ENCODE measurements around the gene ENPEP. TPM values are rescaled to one million over a fixed set of nuclear protein-coding genes. Genes with fewer than 3 reads are reported as not detected.
A peak's percentile ranks its signal among the peaks of the same experiment; 100 is the strongest.
"Not testable (repeated sequence)": the region's sequence is repeated elsewhere in the genome, so short reads cannot be mapped to it uniquely, and the experiment has no call there.

ENPEP gene, protein sequence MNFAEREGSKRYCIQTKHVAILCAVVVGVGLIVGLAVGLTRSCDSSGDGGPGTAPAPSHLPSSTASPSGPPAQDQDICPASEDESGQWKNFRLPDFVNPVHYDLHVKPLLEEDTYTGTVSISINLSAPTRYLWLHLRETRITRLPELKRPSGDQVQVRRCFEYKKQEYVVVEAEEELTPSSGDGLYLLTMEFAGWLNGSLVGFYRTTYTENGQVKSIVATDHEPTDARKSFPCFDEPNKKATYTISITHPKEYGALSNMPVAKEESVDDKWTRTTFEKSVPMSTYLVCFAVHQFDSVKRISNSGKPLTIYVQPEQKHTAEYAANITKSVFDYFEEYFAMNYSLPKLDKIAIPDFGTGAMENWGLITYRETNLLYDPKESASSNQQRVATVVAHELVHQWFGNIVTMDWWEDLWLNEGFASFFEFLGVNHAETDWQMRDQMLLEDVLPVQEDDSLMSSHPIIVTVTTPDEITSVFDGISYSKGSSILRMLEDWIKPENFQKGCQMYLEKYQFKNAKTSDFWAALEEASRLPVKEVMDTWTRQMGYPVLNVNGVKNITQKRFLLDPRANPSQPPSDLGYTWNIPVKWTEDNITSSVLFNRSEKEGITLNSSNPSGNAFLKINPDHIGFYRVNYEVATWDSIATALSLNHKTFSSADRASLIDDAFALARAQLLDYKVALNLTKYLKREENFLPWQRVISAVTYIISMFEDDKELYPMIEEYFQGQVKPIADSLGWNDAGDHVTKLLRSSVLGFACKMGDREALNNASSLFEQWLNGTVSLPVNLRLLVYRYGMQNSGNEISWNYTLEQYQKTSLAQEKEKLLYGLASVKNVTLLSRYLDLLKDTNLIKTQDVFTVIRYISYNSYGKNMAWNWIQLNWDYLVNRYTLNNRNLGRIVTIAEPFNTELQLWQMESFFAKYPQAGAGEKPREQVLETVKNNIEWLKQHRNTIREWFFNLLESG
- total RNA-seq = 1 to 10 TPM in 6 of 8 experiments, under 1 TPM in 2; 0.24 to 3.7 (median 2.3) TPM

DNA sequence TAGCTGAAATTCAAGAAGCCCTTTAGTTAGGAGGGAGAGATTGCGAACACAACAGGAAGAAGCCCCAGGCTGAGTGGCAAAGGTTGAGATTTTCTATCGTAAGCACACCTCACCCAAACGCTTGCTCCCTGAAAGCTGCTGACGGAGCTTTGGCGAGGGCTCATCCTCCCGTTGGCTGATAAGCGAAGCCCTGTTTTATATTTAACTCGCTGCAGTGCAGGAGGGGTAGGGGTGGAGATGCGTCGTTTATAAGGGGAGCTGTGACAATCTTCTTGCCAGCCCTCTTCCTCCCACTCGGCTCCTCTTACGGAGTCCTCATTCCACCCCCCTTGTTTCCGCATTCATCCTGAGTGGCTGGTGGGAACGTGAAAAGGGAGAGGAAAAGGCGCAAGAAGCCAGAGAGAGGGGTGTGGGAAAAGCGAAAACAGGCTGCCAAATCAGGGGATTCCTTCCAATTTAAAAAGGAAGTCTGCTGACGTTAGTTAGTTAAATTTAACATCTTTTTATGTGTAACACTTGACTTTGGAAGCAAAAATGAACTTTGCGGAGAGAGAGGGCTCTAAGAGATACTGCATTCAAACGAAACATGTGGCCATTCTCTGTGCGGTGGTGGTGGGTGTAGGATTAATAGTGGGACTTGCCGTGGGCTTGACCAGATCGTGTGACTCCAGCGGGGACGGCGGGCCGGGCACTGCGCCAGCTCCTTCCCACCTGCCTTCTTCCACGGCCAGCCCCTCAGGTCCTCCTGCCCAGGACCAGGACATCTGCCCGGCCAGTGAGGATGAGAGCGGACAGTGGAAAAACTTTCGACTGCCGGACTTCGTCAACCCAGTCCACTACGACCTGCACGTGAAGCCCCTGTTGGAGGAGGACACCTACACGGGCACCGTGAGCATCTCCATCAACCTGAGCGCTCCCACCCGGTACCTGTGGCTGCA, at the start of gene ENPEP:
TSS of gene ENPEP (plus strand) at position 275 of the 938 bp plus-strand sequence. CDS start at position 535, 260 bp downstream.
- peak in 3 of 8 experiments; percentile 41 to 72 (median 52) for ATAC-seq (replicated peaks in 6 of 8)
- no peaks in the 10 kb centered on the region for H3K4me1 ChIP-seq (replicated peaks in 1 of 2)
- 0 to 84% (median 54%) methylated on average over 2 to 24 of the region's 39 CpGs; no CpG with 5 or more reads in 1 of the 10 experiments for WGBS, 10 experiments
- in situ Hi-C loops (cut with MboI; ENCODE audit: low pct_unique_long_range_greater_than_20kb in 2 of 9, low sequenced_read_pairs in 9 of 9, unreplicated experiment in 9 of 9) = no loop called here
- no peak within 1 kb of the TSS for H3K27ac ChIP-seq
- H3K4me3 ChIP-seq = no peak within 1 kb of the TSS

DNA sequence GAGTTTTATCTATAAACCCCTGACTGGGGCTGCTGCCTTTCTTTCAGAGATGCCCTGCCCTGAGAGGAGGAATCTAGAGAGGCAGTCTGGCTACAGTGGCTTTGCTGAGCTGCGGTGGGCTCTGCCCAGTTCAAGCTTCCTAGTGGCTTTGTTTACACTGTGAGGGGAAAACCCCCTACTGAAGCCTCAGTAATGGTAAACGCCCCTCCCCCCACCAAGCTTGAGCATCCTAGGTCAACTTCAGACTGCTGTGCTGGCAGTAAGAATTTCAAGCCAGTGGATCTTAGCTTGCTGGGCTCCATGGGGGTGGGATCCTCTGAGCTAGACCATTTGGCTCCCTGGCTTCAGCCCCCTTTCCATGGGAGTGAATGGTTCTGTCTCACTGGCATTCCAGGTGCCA, 44.1 kb upstream of the ENPEP start:
- 0 to 83% (median 65%) methylated on average over 1 of the region's 2 CpGs; no CpG with 5 or more reads in 6 of the 10 experiments for WGBS, 10 experiments
- in situ Hi-C loops (cut with MboI; ENCODE audit: low pct_unique_long_range_greater_than_20kb in 2 of 9, low sequenced_read_pairs in 9 of 9, unreplicated experiment in 9 of 9); H3K4me1 ChIP-seq (replicated peaks in 1 of 2); ATAC-seq (replicated peaks in 6 of 8); H3K4me3 ChIP-seq; H3K27ac ChIP-seq: not testable (repeated sequence)

GRCh38 chr4:110437292-110437691, 38.7 kb upstream of the ENPEP start:
- WGBS, 10 experiments = 0 to 86% (median 80%) methylated on average over 1 to 3 of the region's 3 CpGs; no CpG with 5 or more reads in 1 of the 10 experiments
- in situ Hi-C loops (cut with MboI; ENCODE audit: low pct_unique_long_range_greater_than_20kb in 2 of 9, low sequenced_read_pairs in 9 of 9, unreplicated experiment in 9 of 9); H3K27ac ChIP-seq; H3K4me1 ChIP-seq (replicated peaks in 1 of 2); H3K4me3 ChIP-seq: not testable (repeated sequence)
- ATAC-seq (replicated peaks in 6 of 8) = peak in 3 of 8 experiments; percentile 30 to 82 (median 59)

DNA sequence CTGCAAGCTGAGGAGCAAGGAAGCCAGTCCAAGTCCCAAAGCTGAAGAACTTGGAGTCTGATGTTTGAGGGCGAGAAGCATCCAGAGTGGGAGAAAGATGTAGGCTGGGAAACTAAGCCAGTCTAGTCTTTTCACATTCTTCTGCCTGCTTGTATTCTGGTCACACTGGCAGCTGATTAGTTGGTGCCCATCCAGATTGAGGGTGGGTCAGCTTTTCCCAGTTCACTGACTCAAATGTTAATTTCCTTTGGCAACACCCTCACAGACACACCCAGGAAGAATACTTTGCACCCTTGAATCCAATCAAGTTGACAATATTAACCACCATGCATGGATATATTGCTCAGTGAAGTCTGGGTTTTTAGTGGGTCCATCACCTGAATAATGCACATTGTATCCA, 36.7 kb upstream of the ENPEP start:
- H3K4me1 ChIP-seq (replicated peaks in 1 of 2); H3K4me3 ChIP-seq; in situ Hi-C loops (cut with MboI; ENCODE audit: low pct_unique_long_range_greater_than_20kb in 2 of 9, low sequenced_read_pairs in 9 of 9, unreplicated experiment in 9 of 9); H3K27ac ChIP-seq: not testable (repeated sequence)
- ATAC-seq (replicated peaks in 6 of 8) = peak in 2 of 8 experiments; percentile 60 to 69
- WGBS, 10 experiments = 20 to 100% (median 61%) methylated on average over 1 of the region's 1 CpG; no CpG with 5 or more reads in 6 of the 10 experiments

DNA sequence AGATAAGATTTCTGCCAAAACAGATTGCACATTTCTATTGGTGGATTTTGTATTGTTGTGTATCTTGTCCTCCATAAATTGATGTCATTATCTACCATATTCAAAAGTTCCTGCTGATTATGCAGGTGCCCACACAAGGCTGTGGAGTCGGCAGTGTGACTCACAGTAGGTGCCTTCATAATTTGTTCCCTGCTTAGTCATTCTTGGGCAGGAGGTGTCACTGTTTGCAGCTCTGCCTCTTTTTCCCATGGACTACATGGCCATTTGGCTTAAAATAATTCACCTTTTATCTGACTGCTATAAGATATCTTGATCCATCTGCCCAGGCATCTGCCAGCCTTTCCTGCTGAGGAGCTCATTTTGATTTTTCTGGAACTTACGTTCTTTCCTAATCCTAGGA, 33.6 kb upstream of the ENPEP start:
- no peaks in the 10 kb centered on the region for H3K4me1 ChIP-seq (replicated peaks in 1 of 2)
- H3K4me3 ChIP-seq = no peak overlapping the region
- 0 to 100% (median 83%) methylated on average over 1 to 2 of the region's 2 CpGs; no CpG with 5 or more reads in 4 of the 10 experiments for WGBS, 10 experiments
- no peak for ATAC-seq (replicated peaks in 6 of 8)
- in situ Hi-C loops (cut with MboI; ENCODE audit: low pct_unique_long_range_greater_than_20kb in 2 of 9, low sequenced_read_pairs in 9 of 9, unreplicated experiment in 9 of 9) = no loop called here
- H3K27ac ChIP-seq = no peak overlapping the region

- 58 to 100% (median 100%) methylated on average over 1 to 2 of the region's 2 CpGs; no CpG with 5 or more reads in 3 of the 10 experiments for WGBS, 10 experiments
- H3K4me1 ChIP-seq (replicated peaks in 1 of 2) = no peaks in the 10 kb centered on the region
- in situ Hi-C loops (cut with MboI; ENCODE audit: low pct_unique_long_range_greater_than_20kb in 2 of 9, low sequenced_read_pairs in 9 of 9, unreplicated experiment in 9 of 9) = no loop called here
- no peak overlapping the region for H3K4me3 ChIP-seq
- ATAC-seq (replicated peaks in 6 of 8) = no peak
- H3K27ac ChIP-seq = no peak overlapping the region
These were observed 33.2 kb upstream of the ENPEP start for GRCh38 chr4:110442788-110443187.

DNA sequence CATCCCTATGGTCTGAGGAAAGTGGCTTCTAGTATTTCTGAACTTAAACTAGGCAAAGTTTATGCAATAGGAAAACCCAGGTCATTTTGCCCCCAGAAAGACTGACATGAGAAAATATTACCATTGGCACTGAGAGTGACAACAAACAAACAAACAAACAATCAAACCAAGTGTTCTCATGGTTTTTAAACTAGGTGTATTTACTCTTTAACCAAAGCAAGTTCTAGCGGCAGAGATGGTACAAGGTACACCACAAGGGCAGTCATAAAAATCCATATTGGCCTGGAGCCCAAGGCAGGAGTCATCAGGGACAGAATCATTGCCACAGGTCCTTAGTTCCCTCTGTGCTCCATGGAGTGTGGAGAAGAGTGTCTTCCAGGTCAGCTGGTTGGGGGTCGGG, 26.0 kb upstream of the ENPEP start:
- in situ Hi-C loops (cut with MboI; ENCODE audit: low pct_unique_long_range_greater_than_20kb in 2 of 9, low sequenced_read_pairs in 9 of 9, unreplicated experiment in 9 of 9) = no loop called here
- no peak overlapping the region for H3K27ac ChIP-seq
- 79 to 100% (median 92%) methylated on average over 1 to 2 of the region's 2 CpGs; no CpG with 5 or more reads in 5 of the 10 experiments for WGBS, 10 experiments
- no peaks in the 10 kb centered on the region for H3K4me1 ChIP-seq (replicated peaks in 1 of 2)
- no peak overlapping the region for H3K4me3 ChIP-seq
- no peak for ATAC-seq (replicated peaks in 6 of 8)

DNA sequence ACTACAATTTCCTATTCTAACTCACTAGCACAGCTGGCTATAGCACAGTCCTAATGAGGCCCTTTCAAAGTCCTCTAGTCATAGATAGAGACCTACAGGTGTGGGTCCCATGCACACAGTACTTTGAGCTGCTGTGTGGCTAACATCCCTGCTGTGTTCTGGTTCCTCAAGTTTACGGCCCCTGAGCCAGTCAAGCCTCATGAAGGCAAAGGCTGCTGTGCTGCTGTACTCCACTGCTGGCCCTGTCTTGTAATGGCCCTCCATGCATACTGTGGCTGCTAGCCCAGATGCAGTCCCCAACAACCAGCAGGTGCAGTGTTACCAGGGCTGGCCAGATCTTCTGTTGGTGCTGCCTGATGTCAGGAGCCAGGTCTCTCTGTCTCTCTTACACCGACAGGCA, 23.4 kb upstream of the ENPEP start:
- Histone ChIP-seq H3K4me3 (no peak overlapping the region), H3K4me1 (replicated peaks in 1 of 2) (no peaks in the 10 kb centered on the region), H3K27ac (no peak overlapping the region)
- no peak for ATAC-seq (replicated peaks in 6 of 8)
- in situ Hi-C loops (cut with MboI; ENCODE audit: low pct_unique_long_range_greater_than_20kb in 2 of 9, low sequenced_read_pairs in 9 of 9, unreplicated experiment in 9 of 9) = no loop called here
- WGBS, 10 experiments = 80 to 100% (median 100%) methylated on average over 1 of the region's 2 CpGs; no CpG with 5 or more reads in 7 of the 10 experiments

GRCh38 chr4:110454441-110454840, 21.5 kb upstream of the ENPEP start:
- Histone ChIP-seq H3K27ac (no peak overlapping the region), H3K4me1 (replicated peaks in 1 of 2) (no peaks in the 10 kb centered on the region), H3K4me3 (no peak overlapping the region)
- in situ Hi-C loops (cut with MboI; ENCODE audit: low pct_unique_long_range_greater_than_20kb in 2 of 9, low sequenced_read_pairs in 9 of 9, unreplicated experiment in 9 of 9) = no loop called here
- 0 to 100% (median 66%) methylated on average over 1 to 2 of the region's 2 CpGs for WGBS, 10 experiments
- no peak for ATAC-seq (replicated peaks in 6 of 8)

GRCh38 chr4:110458494-110459266, 17.3 kb upstream of the ENPEP start:
- 14 to 93% (median 71%) methylated on average over 1 to 4 of the region's 4 CpGs; no CpG with 5 or more reads in 1 of the 10 experiments for WGBS, 10 experiments
- H3K4me3 ChIP-seq = no peak overlapping the region
- no peaks in the 10 kb centered on the region for H3K4me1 ChIP-seq (replicated peaks in 1 of 2)
- H3K27ac ChIP-seq = no peak overlapping the region
- in situ Hi-C loops (cut with MboI; ENCODE audit: low pct_unique_long_range_greater_than_20kb in 2 of 9, low sequenced_read_pairs in 9 of 9, unreplicated experiment in 9 of 9) = no loop called here
- ATAC-seq (replicated peaks in 6 of 8) = no peak

GRCh38 chr4:110460074-110460746, 15.7 kb upstream of the ENPEP start:
- Histone ChIP-seq H3K4me1 (replicated peaks in 1 of 2) (no peaks in the 10 kb centered on the region), H3K4me3 (no peak overlapping the region), H3K27ac (no peak overlapping the region)
- peak in 1 of 8 experiments; percentile 66 for ATAC-seq (replicated peaks in 6 of 8)
- WGBS, 10 experiments = 30 to 100% (median 76%) methylated on average over 1 to 4 of the region's 5 CpGs
- in situ Hi-C loops (cut with MboI; ENCODE audit: low pct_unique_long_range_greater_than_20kb in 2 of 9, low sequenced_read_pairs in 9 of 9, unreplicated experiment in 9 of 9) = no loop called here

All from motor neuron (in vitro differentiated cells).